Measurements from ENCODE around the gene FAM47B.

- TF ChIP-seq, protein P1, sequence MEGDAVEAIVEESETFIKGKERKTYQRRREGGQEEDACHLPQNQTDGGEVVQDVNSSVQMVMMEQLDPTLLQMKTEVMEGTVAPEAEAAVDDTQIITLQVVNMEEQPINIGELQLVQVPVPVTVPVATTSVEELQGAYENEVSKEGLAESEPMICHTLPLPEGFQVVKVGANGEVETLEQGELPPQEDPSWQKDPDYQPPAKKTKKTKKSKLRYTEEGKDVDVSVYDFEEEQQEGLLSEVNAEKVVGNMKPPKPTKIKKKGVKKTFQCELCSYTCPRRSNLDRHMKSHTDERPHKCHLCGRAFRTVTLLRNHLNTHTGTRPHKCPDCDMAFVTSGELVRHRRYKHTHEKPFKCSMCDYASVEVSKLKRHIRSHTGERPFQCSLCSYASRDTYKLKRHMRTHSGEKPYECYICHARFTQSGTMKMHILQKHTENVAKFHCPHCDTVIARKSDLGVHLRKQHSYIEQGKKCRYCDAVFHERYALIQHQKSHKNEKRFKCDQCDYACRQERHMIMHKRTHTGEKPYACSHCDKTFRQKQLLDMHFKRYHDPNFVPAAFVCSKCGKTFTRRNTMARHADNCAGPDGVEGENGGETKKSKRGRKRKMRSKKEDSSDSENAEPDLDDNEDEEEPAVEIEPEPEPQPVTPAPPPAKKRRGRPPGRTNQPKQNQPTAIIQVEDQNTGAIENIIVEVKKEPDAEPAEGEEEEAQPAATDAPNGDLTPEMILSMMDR (conservative IDR thresholded peaks at IDR 0.05; ENCODE audit: low read length), result no peak
- TF ChIP-seq EZH2phosphoT487 (IDR thresholded peaks at IDR 0.05; ENCODE audit: borderline replicate concordance, low read depth, low read length), result no peak
Measured at GRCh38 chrX:34927866-34928265, 14.7 kb upstream of the FAM47B start.
